ENCODE data around the gene EEA1.

Gene EEA1

GRCh38 chr12:92877904-92878303 lies 51.2 kb downstream of the EEA1 start:
- no peak for DNase-seq

- DNase-seq, result no peak
Measured at GRCh38 chr12:92876496-92876895, 52.6 kb downstream of the EEA1 start.

- no peak for DNase-seq
Measured at GRCh38 chr12:92871116-92871515, 58.0 kb downstream of the EEA1 start.

- DNase-seq, result no peak
Measured at GRCh38 chr12:92866418-92866817, 62.7 kb downstream of the EEA1 start.

GRCh38 chr12:92863251-92863650 lies 65.8 kb downstream of the EEA1 start:
- no peak for DNase-seq

GRCh38 chr12:92861381-92861780 lies 67.7 kb downstream of the EEA1 start:
- no peak for DNase-seq

- DNase-seq, result no peak
Measured at GRCh38 chr12:92860521-92860920, 68.6 kb downstream of the EEA1 start.

- no peak for DNase-seq
Measured at GRCh38 chr12:92859650-92860386, 69.3 kb downstream of the EEA1 start.

GRCh38 chr12:92857818-92858217 lies 71.3 kb downstream of the EEA1 start:
- no peak for DNase-seq

GRCh38 chr12:92854344-92854743 lies 74.8 kb downstream of the EEA1 start:
- no peak for DNase-seq

GRCh38 chr12:92848740-92849139 lies 80.4 kb downstream of the EEA1 start:
- no peak for DNase-seq

GRCh38 chr12:92847368-92847767 lies 81.7 kb downstream of the EEA1 start:
- DNase-seq, result no peak

- no peak for DNase-seq
Measured at GRCh38 chr12:92845329-92845728, 83.8 kb downstream of the EEA1 start.

- DNase-seq, result no peak
Measured at GRCh38 chr12:92844151-92844763, 84.8 kb downstream of the EEA1 start.

- DNase-seq, result no peak
Measured at GRCh38 chr12:92829686-92830282, 99.3 kb downstream of the EEA1 start.

GRCh38 chr12:92828565-92828964 lies 100.5 kb downstream of the EEA1 start:
- DNase-seq, result no peak

GRCh38 chr12:92827836-92828431 lies 101.2 kb downstream of the EEA1 start:
- DNase-seq, result peak; percentile 24

GRCh38 chr12:92821142-92821541 lies 108.0 kb downstream of the EEA1 start:
- no peak for DNase-seq

- DNase-seq, result no peak
Measured at GRCh38 chr12:92814584-92814983, 114.5 kb downstream of the EEA1 start.

GRCh38 chr12:92810370-92810769 lies 118.7 kb downstream of the EEA1 start:
- DNase-seq, result no peak

- no peak for DNase-seq
Measured at GRCh38 chr12:92803903-92804302, 125.2 kb downstream of the EEA1 start.

- DNase-seq, result no peak
Measured at GRCh38 chr12:92802906-92803305, 126.2 kb downstream of the EEA1 start.

GRCh38 chr12:92796650-92797049 lies 132.4 kb downstream of the EEA1 start:
- no peak for DNase-seq

- DNase-seq, result no peak
Measured at GRCh38 chr12:92794814-92795213, 134.3 kb downstream of the EEA1 start.

Measured in activated T-cell treated with anti-CD3 and anti-CD28 coated beads, Interleukin-2, amount 50 U/mL, for 1 hour (primary cell).